WTC11 (cell line): ENCODE data around the gene FAM13B. TPM values are rescaled to one million over a fixed set of nuclear protein-coding genes. Genes with fewer than 3 reads are reported as not detected.

Experiments used
- ATAC-seq: fragments of 200-7000 bp; cut with Tn5 transposase; 2 replicates; pipeline ENCODE4 v1.10.0; 2021; ENCODE audit warnings: mild to moderate bottlenecking, moderate library complexity
- CTCF ChIA-PET: fragments of 300-600 bp; sonication (Branson Sonifier 250); formaldehyde crosslinking; loops from one replicate; lab custom pipeline; 2021; ENCODE audit warnings: antibody characterized with exemption; lab: Charles Lee
- POLR2A ChIA-PET: fragments of 350-600 bp; sonication (Branson Sonifier 250); formaldehyde crosslinking; loops from one replicate; lab custom pipeline; 2021; ENCODE audit warnings: antibody characterized with exemption; lab: Charles Lee
- DNase-seq: peaks from one replicate; pipeline ENCODE4 v3.0.0; 2021; ENCODE audit warnings: low spot score
- H3K27ac Mint-ChIP-seq: 2 replicates; pipeline ENCODE4 v1.8.0; 2021; ENCODE audit warnings: mixed read lengths
- H3K27me3 Mint-ChIP-seq: 2 replicates; pipeline ENCODE4 v1.8.0; 2021; ENCODE audit warnings: low read depth, mild to moderate bottlenecking, moderate library complexity, mixed read lengths
- H3K36me3 Mint-ChIP-seq: 2 replicates; pipeline ENCODE4 v1.8.0; 2021; ENCODE audit warnings: mixed read lengths
- H3K4me1 Mint-ChIP-seq: 2 replicates; pipeline ENCODE4 v1.8.0; 2022; ENCODE audit warnings: mixed read lengths
- H3K4me3 Mint-ChIP-seq: 2 replicates; pipeline ENCODE4 v1.8.0; 2021; ENCODE audit warnings: mild to moderate bottlenecking, moderate library complexity, mixed read lengths
- H3K9me3 Mint-ChIP-seq: 2 replicates; pipeline ENCODE4 v1.8.0; 2021; ENCODE audit warnings: mixed read lengths
- ATF1 ChIP-seq: sonication (generic); formaldehyde crosslinking; IDR thresholded peaks from 2 replicates; pipeline ENCODE4 v1.8.1; 2023; ENCODE audit warnings: mild to moderate bottlenecking, moderate library complexity, missing genetic modification reagents
- CBFB ChIP-seq: sonication (generic); formaldehyde crosslinking; IDR thresholded peaks from 2 replicates; pipeline ENCODE4 v1.8.1; 2022; ENCODE audit warnings: mild to moderate bottlenecking, low read depth, missing genetic modification reagents
- GRHL2 ChIP-seq: fragments of 250-450 bp; sonication (Bioruptor Pico); IDR thresholded peaks from 2 replicates; pipeline ENCODE4 v1.8.0; 2022; ENCODE audit warnings: mild to moderate bottlenecking, moderate library complexity; ENCODE audit not compliant: insufficient replicate concordance, severe bottlenecking
- MXD4 ChIP-seq: fragments of 250-450 bp; sonication (Bioruptor Pico); IDR thresholded peaks from 2 replicates; pipeline ENCODE4 v1.8.0; 2021; ENCODE audit warnings: mild to moderate bottlenecking, moderate library complexity, borderline replicate concordance
- NFYB ChIP-seq: sonication (generic); formaldehyde crosslinking; conservative IDR thresholded peaks from 2 replicates; pipeline ENCODE4 v1.8.0; 2022; ENCODE audit warnings: low read depth, missing genetic modification reagents
- NR1H2 ChIP-seq: sonication (generic); formaldehyde crosslinking; IDR thresholded peaks from 2 replicates; pipeline ENCODE4 v1.9.0; 2021; ENCODE audit warnings: mild to moderate bottlenecking, moderate library complexity, missing genetic modification reagents
- NR3C1 ChIP-seq: sonication (generic); formaldehyde crosslinking; conservative IDR thresholded peaks from 2 replicates; pipeline ENCODE4 v1.8.1; 2023; ENCODE audit warnings: low read depth, mild to moderate bottlenecking, missing genetic modification reagents
- PREB ChIP-seq: sonication (generic); formaldehyde crosslinking; IDR thresholded peaks from 2 replicates; pipeline ENCODE4 v1.8.1; 2022; ENCODE audit warnings: mild to moderate bottlenecking, missing genetic modification reagents, moderate library complexity, borderline replicate concordance
- SMAD4 ChIP-seq: sonication (generic); formaldehyde crosslinking; IDR thresholded peaks from 2 replicates; pipeline ENCODE4 v1.8.0; 2022; ENCODE audit warnings: mild to moderate bottlenecking, missing genetic modification reagents
- TEAD1 ChIP-seq: sonication (generic); formaldehyde crosslinking; IDR thresholded peaks from 2 replicates; pipeline ENCODE4 v1.8.0; 2022; ENCODE audit warnings: mild to moderate bottlenecking, missing genetic modification reagents
- ZMAT4 ChIP-seq: fragments of 250-450 bp; sonication (Bioruptor Pico); IDR thresholded peaks from 2 replicates; pipeline ENCODE4 v1.9.0; 2021; ENCODE audit warnings: mild to moderate bottlenecking
- ZNF121 ChIP-seq: sonication (generic); formaldehyde crosslinking; IDR thresholded peaks from 2 replicates; pipeline ENCODE4 v1.8.0; 2023; ENCODE audit warnings: missing genetic modification reagents
- ZNF423 ChIP-seq: fragments of 250-450 bp; sonication (Bioruptor Pico); IDR thresholded peaks from 2 replicates; pipeline ENCODE4 v2.1.2; 2022; ENCODE audit warnings: mild to moderate bottlenecking, moderate library complexity
- ZNF425 ChIP-seq: fragments of 250-450 bp; sonication (Bioruptor Pico); conservative IDR thresholded peaks from 2 replicates; pipeline ENCODE4 v1.9.0; 2021; ENCODE audit warnings: mild to moderate bottlenecking
- total RNA-seq: library from RNA; stranded (reverse); gene quantifications from 3 replicates; pipeline ENCODE4 v1.2.3, GENCODE V29; 2021
- TF ChIP-seq, protein P1 (sequence below): sonication (generic); formaldehyde crosslinking; IDR thresholded peaks from 2 replicates; pipeline ENCODE4 v1.8.1; 2023; ENCODE audit warnings: mild to moderate bottlenecking, missing genetic modification reagents, borderline replicate concordance
- TF ChIP-seq, protein P2 (sequence below): sonication (generic); formaldehyde crosslinking; conservative IDR thresholded peaks from 2 replicates; pipeline ENCODE4 v1.8.1; 2023; ENCODE audit warnings: mild to moderate bottlenecking, low read depth, missing genetic modification reagents, moderate library complexity
- TF ChIP-seq, protein P3 (sequence below): sonication (generic); formaldehyde crosslinking; IDR thresholded peaks from 2 replicates; pipeline ENCODE4 v1.8.0; 2023; ENCODE audit warnings: missing genetic modification reagents
- TF ChIP-seq, protein P4 (sequence below): sonication (generic); formaldehyde crosslinking; IDR thresholded peaks from 2 replicates; pipeline ENCODE4 v1.8.1; 2022; ENCODE audit warnings: low read depth, mild to moderate bottlenecking, moderate library complexity, missing genetic modification reagents, borderline replicate concordance
- TF ChIP-seq, protein P5 (sequence below): sonication (generic); formaldehyde crosslinking; IDR thresholded peaks from 2 replicates; pipeline ENCODE4 v1.8.0; 2022; ENCODE audit warnings: mild to moderate bottlenecking, missing genetic modification reagents

Gene FAM13B
- total RNA-seq, 1 experiment from 2014 or later = 15.6 TPM

- TF ChIP-seq, protein P1, sequence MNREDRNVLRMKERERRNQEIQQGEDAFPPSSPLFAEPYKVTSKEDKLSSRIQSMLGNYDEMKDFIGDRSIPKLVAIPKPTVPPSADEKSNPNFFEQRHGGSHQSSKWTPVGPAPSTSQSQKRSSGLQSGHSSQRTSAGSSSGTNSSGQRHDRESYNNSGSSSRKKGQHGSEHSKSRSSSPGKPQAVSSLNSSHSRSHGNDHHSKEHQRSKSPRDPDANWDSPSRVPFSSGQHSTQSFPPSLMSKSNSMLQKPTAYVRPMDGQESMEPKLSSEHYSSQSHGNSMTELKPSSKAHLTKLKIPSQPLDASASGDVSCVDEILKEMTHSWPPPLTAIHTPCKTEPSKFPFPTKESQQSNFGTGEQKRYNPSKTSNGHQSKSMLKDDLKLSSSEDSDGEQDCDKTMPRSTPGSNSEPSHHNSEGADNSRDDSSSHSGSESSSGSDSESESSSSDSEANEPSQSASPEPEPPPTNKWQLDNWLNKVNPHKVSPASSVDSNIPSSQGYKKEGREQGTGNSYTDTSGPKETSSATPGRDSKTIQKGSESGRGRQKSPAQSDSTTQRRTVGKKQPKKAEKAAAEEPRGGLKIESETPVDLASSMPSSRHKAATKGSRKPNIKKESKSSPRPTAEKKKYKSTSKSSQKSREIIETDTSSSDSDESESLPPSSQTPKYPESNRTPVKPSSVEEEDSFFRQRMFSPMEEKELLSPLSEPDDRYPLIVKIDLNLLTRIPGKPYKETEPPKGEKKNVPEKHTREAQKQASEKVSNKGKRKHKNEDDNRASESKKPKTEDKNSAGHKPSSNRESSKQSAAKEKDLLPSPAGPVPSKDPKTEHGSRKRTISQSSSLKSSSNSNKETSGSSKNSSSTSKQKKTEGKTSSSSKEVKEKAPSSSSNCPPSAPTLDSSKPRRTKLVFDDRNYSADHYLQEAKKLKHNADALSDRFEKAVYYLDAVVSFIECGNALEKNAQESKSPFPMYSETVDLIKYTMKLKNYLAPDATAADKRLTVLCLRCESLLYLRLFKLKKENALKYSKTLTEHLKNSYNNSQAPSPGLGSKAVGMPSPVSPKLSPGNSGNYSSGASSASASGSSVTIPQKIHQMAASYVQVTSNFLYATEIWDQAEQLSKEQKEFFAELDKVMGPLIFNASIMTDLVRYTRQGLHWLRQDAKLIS = no peak
Measured at GRCh38 chr5:138038826-138039225, 5.9 kb upstream of the FAM13B start (continued).

DNA sequence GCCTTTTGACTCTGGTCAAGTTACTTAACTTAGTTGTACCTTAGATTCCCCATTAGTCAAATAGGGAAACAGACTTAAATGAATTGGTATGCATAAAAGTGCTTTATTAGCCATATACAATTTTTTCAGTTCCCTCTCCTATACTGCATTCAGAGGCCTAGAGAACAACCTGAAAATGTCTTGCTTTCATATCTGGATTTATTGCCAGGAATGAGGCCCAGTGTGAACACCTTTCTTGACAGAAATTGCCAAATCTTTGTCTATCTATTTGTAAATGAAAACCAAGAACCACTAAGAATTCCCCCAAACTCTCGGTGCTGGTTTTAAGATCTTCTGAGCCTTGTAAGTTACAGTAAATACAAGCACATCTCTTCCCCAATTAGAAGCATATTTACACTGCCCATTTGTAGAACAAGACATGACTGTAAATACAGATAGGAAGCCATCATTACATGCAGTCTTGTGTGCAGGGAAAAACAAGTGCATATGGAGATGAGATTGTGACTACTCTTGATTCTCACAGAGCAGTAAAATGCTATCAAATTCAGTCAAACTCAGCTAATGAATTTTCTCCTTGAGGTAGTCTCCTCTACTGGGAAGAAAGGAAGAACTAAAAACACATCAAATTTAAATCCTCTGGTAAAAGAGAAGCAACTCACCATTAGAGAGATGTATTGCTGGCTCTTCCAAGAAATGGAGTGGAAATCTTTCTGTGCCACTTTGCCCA is 5.2 kb upstream of the FAM13B start:
- no peaks in the 10 kb centered on the region for H3K9me3 Mint-ChIP-seq
- H3K27ac Mint-ChIP-seq = no peak overlapping the region
- DNase-seq (no peak), ATAC-seq (no peak)
- no peaks in the 10 kb centered on the region; the same call in 1 of the 2 replicates for H3K27me3 Mint-ChIP-seq
- CTCF ChIA-PET = interaction anchor here (0.6 to 5.3 kb wide), 4 partner anchors 27 to 95 kb away, joined by 3 to 74 read pairs (median 12); no protein-coding TSS in a partner anchor
- TF ChIP-seq NFYB (no peak), CBFB (no peak), PREB (CRISPR knock-in tag) (no peak), ZNF423 (CRISPR knock-in tag) (no peak), ATF1 (CRISPR knock-in tag) (no peak), NR1H2 (CRISPR knock-in tag) (no peak), NR3C1 (CRISPR knock-in tag) (no peak), GRHL2 (no peak), SMAD4 (no peak), TEAD1 (CRISPR knock-in tag) (no peak), MXD4 (no peak), ZNF121 (no peak), ZMAT4 (CRISPR knock-in tag) (no peak), ZNF425 (CRISPR knock-in tag) (no peak)
- TF ChIP-seq, protein P2, sequence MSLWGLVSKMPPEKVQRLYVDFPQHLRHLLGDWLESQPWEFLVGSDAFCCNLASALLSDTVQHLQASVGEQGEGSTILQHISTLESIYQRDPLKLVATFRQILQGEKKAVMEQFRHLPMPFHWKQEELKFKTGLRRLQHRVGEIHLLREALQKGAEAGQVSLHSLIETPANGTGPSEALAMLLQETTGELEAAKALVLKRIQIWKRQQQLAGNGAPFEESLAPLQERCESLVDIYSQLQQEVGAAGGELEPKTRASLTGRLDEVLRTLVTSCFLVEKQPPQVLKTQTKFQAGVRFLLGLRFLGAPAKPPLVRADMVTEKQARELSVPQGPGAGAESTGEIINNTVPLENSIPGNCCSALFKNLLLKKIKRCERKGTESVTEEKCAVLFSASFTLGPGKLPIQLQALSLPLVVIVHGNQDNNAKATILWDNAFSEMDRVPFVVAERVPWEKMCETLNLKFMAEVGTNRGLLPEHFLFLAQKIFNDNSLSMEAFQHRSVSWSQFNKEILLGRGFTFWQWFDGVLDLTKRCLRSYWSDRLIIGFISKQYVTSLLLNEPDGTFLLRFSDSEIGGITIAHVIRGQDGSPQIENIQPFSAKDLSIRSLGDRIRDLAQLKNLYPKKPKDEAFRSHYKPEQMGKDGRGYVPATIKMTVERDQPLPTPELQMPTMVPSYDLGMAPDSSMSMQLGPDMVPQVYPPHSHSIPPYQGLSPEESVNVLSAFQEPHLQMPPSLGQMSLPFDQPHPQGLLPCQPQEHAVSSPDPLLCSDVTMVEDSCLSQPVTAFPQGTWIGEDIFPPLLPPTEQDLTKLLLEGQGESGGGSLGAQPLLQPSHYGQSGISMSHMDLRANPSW = no peak
- TF ChIP-seq, protein P3, sequence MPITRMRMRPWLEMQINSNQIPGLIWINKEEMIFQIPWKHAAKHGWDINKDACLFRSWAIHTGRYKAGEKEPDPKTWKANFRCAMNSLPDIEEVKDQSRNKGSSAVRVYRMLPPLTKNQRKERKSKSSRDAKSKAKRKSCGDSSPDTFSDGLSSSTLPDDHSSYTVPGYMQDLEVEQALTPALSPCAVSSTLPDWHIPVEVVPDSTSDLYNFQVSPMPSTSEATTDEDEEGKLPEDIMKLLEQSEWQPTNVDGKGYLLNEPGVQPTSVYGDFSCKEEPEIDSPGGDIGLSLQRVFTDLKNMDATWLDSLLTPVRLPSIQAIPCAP (CRISPR knock-in tag) = no peak
- TF ChIP-seq, protein P4, sequence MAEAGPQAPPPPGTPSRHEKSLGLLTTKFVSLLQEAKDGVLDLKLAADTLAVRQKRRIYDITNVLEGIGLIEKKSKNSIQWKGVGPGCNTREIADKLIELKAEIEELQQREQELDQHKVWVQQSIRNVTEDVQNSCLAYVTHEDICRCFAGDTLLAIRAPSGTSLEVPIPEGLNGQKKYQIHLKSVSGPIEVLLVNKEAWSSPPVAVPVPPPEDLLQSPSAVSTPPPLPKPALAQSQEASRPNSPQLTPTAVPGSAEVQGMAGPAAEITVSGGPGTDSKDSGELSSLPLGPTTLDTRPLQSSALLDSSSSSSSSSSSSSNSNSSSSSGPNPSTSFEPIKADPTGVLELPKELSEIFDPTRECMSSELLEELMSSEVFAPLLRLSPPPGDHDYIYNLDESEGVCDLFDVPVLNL (CRISPR knock-in tag) = no peak
- TF ChIP-seq, protein P5, sequence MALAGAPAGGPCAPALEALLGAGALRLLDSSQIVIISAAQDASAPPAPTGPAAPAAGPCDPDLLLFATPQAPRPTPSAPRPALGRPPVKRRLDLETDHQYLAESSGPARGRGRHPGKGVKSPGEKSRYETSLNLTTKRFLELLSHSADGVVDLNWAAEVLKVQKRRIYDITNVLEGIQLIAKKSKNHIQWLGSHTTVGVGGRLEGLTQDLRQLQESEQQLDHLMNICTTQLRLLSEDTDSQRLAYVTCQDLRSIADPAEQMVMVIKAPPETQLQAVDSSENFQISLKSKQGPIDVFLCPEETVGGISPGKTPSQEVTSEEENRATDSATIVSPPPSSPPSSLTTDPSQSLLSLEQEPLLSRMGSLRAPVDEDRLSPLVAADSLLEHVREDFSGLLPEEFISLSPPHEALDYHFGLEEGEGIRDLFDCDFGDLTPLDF = no peak
- H3K4me3 Mint-ChIP-seq = no peak overlapping the region
- POLR2A ChIA-PET = no interaction called here
- peaks cover 13% of the 10 kb centered on the region for H3K4me1 Mint-ChIP-seq
- H3K36me3 Mint-ChIP-seq = no peaks in the 10 kb centered on the region
